ENCODE measurements around the gene MAPK7. TPM values are rescaled to one million over a fixed set of nuclear protein-coding genes. Genes with fewer than 3 reads are reported as not detected.
A peak's percentile ranks its signal among the peaks of the same experiment; 100 is the strongest.

Gene MAPK7
- total RNA-seq, 2 experiments from 2014 or later, result 8.1 to 19.3 TPM

DNA sequence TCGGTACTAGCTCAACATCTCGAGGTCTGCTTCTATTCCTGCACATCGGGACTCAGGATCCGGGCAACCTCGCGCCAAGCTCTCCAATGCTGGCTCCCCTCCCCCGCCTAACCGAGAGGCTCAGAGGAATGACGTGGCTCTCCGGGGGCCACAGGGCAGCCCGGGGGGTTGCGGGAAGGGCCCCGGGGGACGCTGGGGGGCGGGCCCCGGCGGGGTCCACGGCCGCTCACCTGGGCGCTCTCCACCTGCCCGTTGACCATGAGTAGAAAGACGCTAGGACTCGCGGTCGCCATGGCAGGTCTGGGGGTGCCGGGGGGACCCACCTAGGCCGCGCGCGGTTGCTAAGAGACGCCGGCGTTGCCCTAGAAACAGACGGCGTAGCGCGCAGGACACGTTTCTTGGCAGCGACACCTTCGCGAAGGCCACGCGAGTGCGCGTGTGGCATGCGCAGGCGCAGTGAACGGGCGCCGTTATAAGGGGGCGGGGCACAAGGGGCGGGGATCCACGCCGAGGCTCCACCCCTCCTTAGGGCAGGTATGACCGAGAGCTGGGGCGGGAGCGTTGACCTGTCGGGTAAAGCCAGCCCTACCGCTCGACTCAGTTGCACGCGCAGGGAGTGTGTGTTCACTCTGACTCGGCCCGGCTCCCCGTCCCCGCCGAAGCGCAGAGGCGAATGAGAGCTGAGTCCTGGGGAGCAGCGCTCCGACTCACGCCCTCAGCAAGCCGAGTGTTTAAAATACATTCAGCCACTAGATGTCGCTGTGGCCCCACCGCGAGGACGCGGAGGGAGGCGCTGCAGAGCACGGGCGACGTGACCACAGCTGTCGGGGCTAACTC, 15.8 kb upstream of the MAPK7 start, which contains the start of gene B9D1:
Gene B9D1, minus strand, starts transcription at position 447 of the 837 bp plus-strand sequence. Its CDS starts 154 bp downstream, at position 293.
- CTCF ChIA-PET (ENCODE audit: unreplicated experiment), result interaction anchor here (0.6 to 2.6 kb wide), 3 partner anchors 16 to 470 kb away, joined by 3 to 9 read pairs (median 3); partner anchors contain the start of gene MAPK7
- Histone ChIP-seq H3K9me2 (ENCODE audit: insufficient read depth, low read length) (no peaks in the 10 kb centered on the region), H3K79me2 (ENCODE audit: insufficient read depth, low read depth, low read length) (peaks cover 3% of the 10 kb centered on the region; the same call in 1 of the 2 replicates), H3K27ac (ENCODE audit: low read depth, low read length, poor library complexity, severe bottlenecking) (peak within 1 kb of the TSS; percentile 7), H4K20me1 (ENCODE audit: insufficient read depth, low read length) (no peaks in the 10 kb centered on the region), H3K36me3 (ENCODE audit: insufficient read depth, low read length) (no peaks in the 10 kb centered on the region), H3K9me3 (ENCODE audit: low read length) (no peaks in the 10 kb centered on the region), H3K4me1 (ENCODE audit: insufficient read depth, low read length, poor library complexity, severe bottlenecking) (peaks cover 16% of the 10 kb centered on the region), H3K4me3 (ENCODE audit: low read depth, low read length, poor library complexity, severe bottlenecking) (peak within 1 kb of the TSS; percentile 74), H2AFZ (ENCODE audit: low read length) (peak within 1 kb of the TSS; percentile 69), H3K4me2 (ENCODE audit: low read length) (peak within 1 kb of the TSS; percentile 83)
- TF ChIP-seq, protein P1, sequence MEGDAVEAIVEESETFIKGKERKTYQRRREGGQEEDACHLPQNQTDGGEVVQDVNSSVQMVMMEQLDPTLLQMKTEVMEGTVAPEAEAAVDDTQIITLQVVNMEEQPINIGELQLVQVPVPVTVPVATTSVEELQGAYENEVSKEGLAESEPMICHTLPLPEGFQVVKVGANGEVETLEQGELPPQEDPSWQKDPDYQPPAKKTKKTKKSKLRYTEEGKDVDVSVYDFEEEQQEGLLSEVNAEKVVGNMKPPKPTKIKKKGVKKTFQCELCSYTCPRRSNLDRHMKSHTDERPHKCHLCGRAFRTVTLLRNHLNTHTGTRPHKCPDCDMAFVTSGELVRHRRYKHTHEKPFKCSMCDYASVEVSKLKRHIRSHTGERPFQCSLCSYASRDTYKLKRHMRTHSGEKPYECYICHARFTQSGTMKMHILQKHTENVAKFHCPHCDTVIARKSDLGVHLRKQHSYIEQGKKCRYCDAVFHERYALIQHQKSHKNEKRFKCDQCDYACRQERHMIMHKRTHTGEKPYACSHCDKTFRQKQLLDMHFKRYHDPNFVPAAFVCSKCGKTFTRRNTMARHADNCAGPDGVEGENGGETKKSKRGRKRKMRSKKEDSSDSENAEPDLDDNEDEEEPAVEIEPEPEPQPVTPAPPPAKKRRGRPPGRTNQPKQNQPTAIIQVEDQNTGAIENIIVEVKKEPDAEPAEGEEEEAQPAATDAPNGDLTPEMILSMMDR (conservative IDR thresholded peaks at IDR 0.05; ENCODE audit: low read length), result peak; percentile 97
- TF ChIP-seq EZH2phosphoT487 (IDR thresholded peaks at IDR 0.05; ENCODE audit: borderline replicate concordance, low read depth, low read length), result no peak
- POLR2A ChIA-PET, result interaction anchor here (0.6 to 1.6 kb wide), 5 partner anchors 13 to 134 kb away, joined by 3 to 5 read pairs (median 3); partner anchors contain the start of gene MAPK7
- peak; percentile 89 for DNase-seq (ENCODE audit: low spot score)
- no TSS peak for BruUV-seq (replicated peaks)
- intact Hi-C loops (cut with micrococcal nuclease; ENCODE audit: unreplicated experiment), result loop anchor here (1.0 to 5.0 kb wide), 4 partner anchors 85 to 400 kb away; no protein-coding TSS in a partner anchor

DNA sequence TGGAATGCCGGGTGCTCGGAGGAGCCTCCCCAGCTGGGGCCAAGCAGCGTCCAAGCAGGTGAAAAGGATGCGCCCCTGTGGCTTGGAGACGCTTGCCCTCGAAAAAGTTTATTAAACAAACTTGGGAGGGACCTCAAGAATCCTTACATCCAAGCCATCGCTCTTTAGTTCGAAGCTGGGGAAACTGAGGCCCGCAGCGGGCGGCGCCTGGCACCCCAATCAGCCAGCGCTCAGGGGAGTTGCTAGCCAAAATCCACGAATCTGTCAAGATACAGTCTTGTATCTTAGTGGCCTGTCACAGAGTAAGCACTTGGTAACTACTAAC, 15.2 kb upstream of the MAPK7 start:
- peak overlapping the region; percentile 74 for H3K4me3 ChIP-seq (ENCODE audit: low read depth, low read length, poor library complexity, severe bottlenecking)
- intact Hi-C loops (cut with micrococcal nuclease; ENCODE audit: unreplicated experiment), result loop anchor here (1.0 to 5.0 kb wide), 4 partner anchors 84 to 399 kb away; no protein-coding TSS in a partner anchor

More for the DNA sequence above, 15.2 kb upstream of the MAPK7 start:
- BruUV-seq (replicated peaks), result no TSS peak
- Histone ChIP-seq H3K79me2 (ENCODE audit: insufficient read depth, low read depth, low read length) (peaks cover 3% of the 10 kb centered on the region; the same call in 1 of the 2 replicates), H4K20me1 (ENCODE audit: insufficient read depth, low read length) (no peaks in the 10 kb centered on the region), H3K27ac (ENCODE audit: low read depth, low read length, poor library complexity, severe bottlenecking) (no peak overlapping the region), H3K9me2 (ENCODE audit: insufficient read depth, low read length) (no peaks in the 10 kb centered on the region), H3K4me2 (ENCODE audit: low read length) (peak overlapping the region; percentile 83), H3K9me3 (ENCODE audit: low read length) (no peaks in the 10 kb centered on the region), H2AFZ (ENCODE audit: low read length) (peak overlapping the region; percentile 69; the same call in 1 of the 2 replicates), H3K4me1 (ENCODE audit: insufficient read depth, low read length, poor library complexity, severe bottlenecking) (peaks cover 16% of the 10 kb centered on the region), H3K36me3 (ENCODE audit: insufficient read depth, low read length) (no peaks in the 10 kb centered on the region)
- CTCF ChIA-PET (ENCODE audit: unreplicated experiment), result interaction anchor here (1.2 to 2.6 kb wide), 2 partner anchors 15 to 24 kb away, joined by 3 to 9 read pairs; partner anchors contain the start of gene MAPK7
- POLR2A ChIA-PET, result interaction anchor here (0.6 to 1.6 kb wide), 4 partner anchors 12 to 65 kb away, joined by 3 to 5 read pairs (median 4); partner anchors contain the start of gene MAPK7
- TF ChIP-seq, protein P1 (conservative IDR thresholded peaks at IDR 0.05; ENCODE audit: low read length), result peak; percentile 55; the same call in 1 of the 2 replicates
- TF ChIP-seq EZH2phosphoT487 (IDR thresholded peaks at IDR 0.05; ENCODE audit: borderline replicate concordance, low read depth, low read length), result no peak
- no peak for DNase-seq (ENCODE audit: low spot score)
